Stimulated activated naive CD8-positive, alpha-beta T cell treated with anti-CD3 and anti-CD28 coated beads, Interleukin-15, amount 100 ng/mL, for 72 hours (primary cell): Measurements from ENCODE around the gene HOXA5.

Experiments
- ATAC-seq: fragments of 150-1000 bp; cut with Tn5 transposase; 2 replicates; pipeline ENCODE4 v1.10.0; 2021; ENCODE audit warnings: mild to moderate bottlenecking, moderate library complexity
- DNase-seq, 2 donors: peaks; one replicate each; pipeline ENCODE4 v3.0.0; 2021 to 2022
- H3K27ac Mint-ChIP-seq, 2 donors: one replicate each; pipeline ENCODE4 v1.8.0; 2022; ENCODE audit warnings: mild to moderate bottlenecking in 2 of 2, mixed read lengths in 2 of 2, moderate library complexity in 2 of 2
- H3K27me3 Mint-ChIP-seq: one replicate; pipeline ENCODE4 v1.8.0; 2022; ENCODE audit warnings: mixed read lengths
- H3K4me1 Mint-ChIP-seq: one replicate; pipeline ENCODE4 v1.8.0; 2022; ENCODE audit warnings: mild to moderate bottlenecking, mixed read lengths
- H3K4me3 Mint-ChIP-seq, 2 donors: one replicate each; pipeline ENCODE4 v1.8.0; 2022; ENCODE audit warnings: mild to moderate bottlenecking in 2 of 2, mixed read lengths in 2 of 2, moderate library complexity in 1 of 2
- H3K9me3 Mint-ChIP-seq, 2 donors: one replicate each; pipeline ENCODE4 v1.8.0; 2022; ENCODE audit warnings: mixed read lengths in 2 of 2

Gene HOXA5

DNA sequence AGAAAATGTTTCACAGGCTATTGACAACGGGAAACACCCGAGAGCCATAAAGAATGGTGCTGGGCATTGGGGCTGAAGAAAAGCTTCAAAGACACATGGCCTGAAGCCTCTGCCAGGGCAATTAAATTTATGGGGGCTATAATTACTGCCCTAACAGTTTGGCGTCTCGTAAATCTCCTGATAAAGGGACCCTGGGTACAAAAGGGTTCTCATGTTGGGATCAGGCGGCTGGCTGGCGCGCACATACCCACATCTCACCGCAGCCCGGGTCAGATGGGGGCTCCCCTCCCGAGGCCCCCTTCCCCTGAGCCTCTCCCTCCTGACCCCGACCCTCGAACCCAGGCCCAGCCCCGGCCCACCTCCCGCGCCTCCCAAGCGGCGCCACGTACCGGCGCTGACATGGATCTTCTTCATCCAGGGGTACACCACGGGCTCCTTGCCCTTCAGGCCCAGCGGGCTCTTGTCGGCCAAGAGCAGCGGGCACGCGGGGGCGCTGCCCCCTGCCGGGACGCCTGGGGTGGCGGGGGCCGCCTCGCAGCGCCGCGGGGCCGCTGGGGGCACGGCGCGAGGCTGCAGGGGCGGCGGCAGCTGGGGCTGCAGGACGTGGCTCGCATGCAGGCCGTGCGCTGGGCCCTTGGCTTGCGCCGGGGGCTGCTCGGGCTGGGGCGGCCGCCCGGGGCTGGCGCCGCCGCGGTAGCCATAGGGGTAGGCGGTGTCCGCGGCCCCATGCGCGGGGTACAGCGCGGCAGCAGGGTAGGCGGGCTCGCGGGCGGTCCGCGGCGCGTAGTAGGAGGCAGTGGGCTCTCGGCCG, 13.5 kb downstream of the HOXA5 start:
- Mint-ChIP-seq H3K27ac (no peak overlapping the region), H3K27me3 (peaks cover 65% of the 10 kb centered on the region), H3K9me3 (no peaks in the 10 kb centered on the region), H3K4me1 (peaks cover 13% of the 10 kb centered on the region), H3K4me3 (peak overlapping the region in 1 of 2 donors; percentile 42)
- no peak for DNase-seq
- ATAC-seq: peak; percentile 73

DNA sequence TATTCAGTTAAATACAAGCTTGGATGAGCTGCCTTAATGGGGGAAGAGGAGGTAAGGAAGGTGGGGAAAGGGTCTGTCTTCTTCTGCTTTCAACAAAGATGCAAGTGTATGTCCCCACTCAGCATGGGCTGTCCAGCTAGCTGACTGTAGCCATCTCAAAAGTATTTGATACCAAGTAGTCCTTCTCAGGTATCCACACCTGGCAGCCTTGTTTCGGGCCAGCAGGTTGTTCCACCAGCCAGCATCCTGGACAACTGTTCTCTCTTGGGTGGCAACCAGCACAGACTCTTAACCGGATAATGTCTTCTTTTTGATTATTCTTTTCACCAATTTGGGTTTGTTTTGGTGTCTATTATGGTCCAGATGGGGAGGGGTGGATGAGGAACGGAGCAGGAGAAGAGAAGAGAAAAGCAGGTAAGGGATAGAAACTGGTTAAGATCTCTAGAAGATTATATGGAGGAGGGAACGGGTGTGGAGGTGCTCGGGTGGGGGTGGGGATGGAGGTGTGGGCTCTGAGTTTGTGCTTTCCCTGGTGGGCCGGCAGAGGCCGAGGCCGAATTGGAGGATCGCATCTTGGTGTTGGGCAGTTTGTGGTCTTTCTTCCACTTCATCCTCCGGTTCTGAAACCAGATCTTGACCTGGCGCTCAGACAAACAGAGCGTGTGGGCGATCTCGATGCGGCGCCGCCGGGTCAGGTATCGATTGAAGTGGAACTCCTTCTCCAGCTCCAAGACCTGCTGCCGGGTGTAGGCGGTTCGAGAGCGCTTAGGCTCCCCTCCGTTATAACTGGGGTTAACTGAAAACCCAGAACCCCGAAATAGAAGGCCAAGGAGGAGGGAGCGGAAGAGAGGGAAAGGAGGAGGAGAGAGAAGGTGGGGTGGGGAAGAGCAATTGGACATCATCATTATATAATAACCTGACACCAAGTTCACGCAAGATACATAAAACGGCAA, 14.4 kb downstream of the HOXA5 start:
- Mint-ChIP-seq H3K4me1 (peaks cover 4% of the 10 kb centered on the region), H3K9me3 (no peaks in the 10 kb centered on the region), H3K27ac (peak overlapping the region in 1 of 2 donors; percentile 38), H3K4me3 (peak overlapping the region in 1 of 2 donors; percentile 35), H3K27me3 (peaks cover 65% of the 10 kb centered on the region)
- ATAC-seq (no peak), DNase-seq (no peak)

GRCh38 chr7:27128034-27128433, 15.4 kb downstream of the HOXA5 start:
- ATAC-seq (no peak), DNase-seq (no peak)
- Mint-ChIP-seq H3K27me3 (peaks cover 58% of the 10 kb centered on the region), H3K4me3 (no peak overlapping the region), H3K27ac (no peak overlapping the region), H3K9me3 (no peaks in the 10 kb centered on the region), H3K4me1 (no peaks in the 10 kb centered on the region)

DNA sequence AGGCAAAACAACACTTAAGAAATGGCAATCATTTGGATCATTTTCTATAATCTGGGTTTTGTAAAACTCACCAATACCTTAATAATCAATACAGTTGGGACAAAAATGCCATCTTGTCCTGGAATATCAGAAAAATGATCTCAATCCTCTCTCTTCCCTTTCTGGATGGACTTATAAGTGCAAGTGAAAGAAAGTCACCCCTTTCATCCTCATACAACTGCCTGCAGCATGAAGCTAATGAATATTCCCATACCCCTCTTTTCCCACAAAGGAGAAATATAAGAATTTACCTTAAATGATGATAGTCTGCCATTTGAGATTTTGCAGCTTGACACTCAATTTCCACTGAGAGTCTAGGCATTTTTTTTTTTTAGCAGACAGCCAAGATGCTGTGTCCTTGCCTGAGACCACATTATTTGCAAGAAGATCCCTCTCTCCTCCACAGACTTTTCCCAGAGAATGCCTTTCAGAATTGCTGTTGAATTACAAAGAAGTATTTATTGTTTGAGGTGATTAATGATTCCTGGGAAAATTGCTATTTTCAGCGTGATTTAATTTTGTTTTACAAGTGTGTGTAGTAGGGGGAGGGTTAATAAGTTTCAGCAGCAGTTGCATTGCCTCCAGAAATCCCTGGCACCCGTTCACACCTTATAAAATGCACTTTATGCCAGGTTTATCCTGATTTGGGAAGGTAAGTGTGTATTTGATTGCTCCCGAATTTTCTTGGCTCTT, 16.7 kb downstream of the HOXA5 start:
- no peak for ATAC-seq
- H3K27ac Mint-ChIP-seq: no peak overlapping the region
- DNase-seq: no peak
- H3K4me3 Mint-ChIP-seq: no peak overlapping the region
- H3K9me3 Mint-ChIP-seq: no peaks in the 10 kb centered on the region
- H3K4me1 Mint-ChIP-seq: no peaks in the 10 kb centered on the region
- peaks cover 54% of the 10 kb centered on the region for H3K27me3 Mint-ChIP-seq

DNA sequence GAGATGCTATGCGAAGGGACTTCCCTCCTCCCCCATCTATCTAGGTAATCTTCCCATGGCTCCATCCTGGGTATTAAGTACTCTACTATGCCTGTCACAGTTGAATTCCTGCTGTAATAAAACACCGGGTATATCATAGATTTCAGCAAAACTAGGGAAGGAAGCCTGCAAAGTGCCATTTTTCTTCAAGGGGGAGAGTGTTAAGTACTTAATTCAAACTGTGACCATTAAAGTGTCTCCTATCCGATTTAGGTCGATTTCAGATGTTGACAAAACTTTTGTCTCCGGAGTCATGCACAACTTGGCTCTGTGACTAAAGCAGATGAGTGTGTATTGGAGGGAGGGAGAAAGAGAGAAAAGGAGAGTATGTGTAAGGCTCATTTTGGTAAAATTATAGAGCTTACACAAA, 17.5 kb downstream of the HOXA5 start:
- DNase-seq (no peak), ATAC-seq (no peak)
- no peak overlapping the region for H3K27ac Mint-ChIP-seq
- H3K27me3 Mint-ChIP-seq: peaks cover 54% of the 10 kb centered on the region
- H3K4me1 Mint-ChIP-seq: no peaks in the 10 kb centered on the region
- H3K9me3 Mint-ChIP-seq: no peaks in the 10 kb centered on the region
- no peak overlapping the region for H3K4me3 Mint-ChIP-seq

- Mint-ChIP-seq H3K27me3 (peaks cover 54% of the 10 kb centered on the region), H3K9me3 (no peaks in the 10 kb centered on the region), H3K4me1 (no peaks in the 10 kb centered on the region), H3K27ac (no peak overlapping the region), H3K4me3 (no peak overlapping the region)
- ATAC-seq (no peak), DNase-seq (no peak)
Measured at GRCh38 chr7:27124902-27125689, 18.4 kb downstream of the HOXA5 start.

- no peaks in the 10 kb centered on the region for H3K9me3 Mint-ChIP-seq
- no peak for ATAC-seq
- peak overlapping the region in 1 of 2 donors; percentile 42 for H3K27ac Mint-ChIP-seq
- DNase-seq: no peak
- H3K27me3 Mint-ChIP-seq: peaks cover 50% of the 10 kb centered on the region
- no peak overlapping the region for H3K4me3 Mint-ChIP-seq
- no peaks in the 10 kb centered on the region for H3K4me1 Mint-ChIP-seq
Measured at GRCh38 chr7:27124096-27124901, 19.2 kb downstream of the HOXA5 start.

DNA sequence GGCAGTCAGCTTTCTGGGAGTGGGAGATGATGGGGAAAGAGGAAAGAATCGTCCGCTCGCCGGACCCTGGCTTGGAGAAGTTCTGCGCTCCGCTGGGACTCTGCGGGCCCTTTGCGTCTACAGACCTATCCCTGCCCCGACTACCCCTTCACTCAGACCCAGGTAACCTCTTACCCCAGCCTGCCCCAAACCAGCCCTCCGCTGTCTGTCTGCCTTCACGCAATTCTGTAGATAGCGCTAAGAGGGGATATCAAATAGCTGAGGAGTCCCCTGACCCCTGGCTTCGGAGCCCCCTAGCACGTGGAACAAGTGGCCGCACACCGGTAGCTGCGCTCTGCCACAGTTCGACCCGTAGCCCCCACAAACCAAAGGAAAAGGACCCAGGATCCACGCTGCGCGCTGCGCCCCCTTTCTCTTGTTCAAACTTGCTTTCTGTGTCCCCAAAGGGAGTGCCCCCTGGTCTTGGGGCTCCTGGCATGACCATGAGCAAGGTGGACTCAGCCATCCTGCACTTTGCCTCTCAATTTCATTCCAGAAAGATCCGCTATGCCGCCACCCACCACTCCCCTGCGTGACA, 19.9 kb downstream of the HOXA5 start:
- peaks cover 43% of the 10 kb centered on the region for H3K27me3 Mint-ChIP-seq
- ATAC-seq: no peak
- H3K4me1 Mint-ChIP-seq: no peaks in the 10 kb centered on the region
- H3K4me3 Mint-ChIP-seq: no peak overlapping the region
- H3K9me3 Mint-ChIP-seq: no peaks in the 10 kb centered on the region
- no peak overlapping the region for H3K27ac Mint-ChIP-seq
- DNase-seq: no peak

DNA sequence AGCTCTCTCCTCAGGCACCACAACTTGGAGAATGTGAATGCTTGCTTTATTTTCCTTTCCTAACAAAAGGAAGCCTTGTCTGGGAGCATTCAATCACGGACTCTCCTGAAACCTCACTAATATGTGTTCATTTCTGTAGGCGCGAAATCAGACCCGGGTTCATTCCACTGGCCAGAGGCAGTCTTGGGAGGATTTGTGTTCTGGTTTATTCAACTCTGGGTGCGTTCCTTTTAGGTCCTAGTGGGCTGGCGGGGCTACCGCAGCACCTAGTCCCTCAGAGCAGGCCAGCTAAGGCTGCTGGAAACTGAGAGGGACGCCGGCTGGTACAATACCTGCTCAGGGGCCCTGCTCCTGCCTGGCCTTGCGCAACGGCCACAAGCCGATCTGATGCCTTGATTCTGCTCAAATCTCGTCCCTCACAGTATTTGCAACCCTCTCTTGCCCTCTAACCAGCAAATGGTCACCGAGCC, 20.4 kb downstream of the HOXA5 start:
- peaks cover 38% of the 10 kb centered on the region for H3K27me3 Mint-ChIP-seq
- H3K4me3 Mint-ChIP-seq: no peak overlapping the region
- H3K4me1 Mint-ChIP-seq: no peaks in the 10 kb centered on the region
- no peaks in the 10 kb centered on the region for H3K9me3 Mint-ChIP-seq
- DNase-seq (no peak), ATAC-seq (no peak)
- H3K27ac Mint-ChIP-seq: no peak overlapping the region

GRCh38 chr7:27122077-27122910, 21.2 kb downstream of the HOXA5 start:
- no peak for ATAC-seq
- DNase-seq: no peak
- no peak overlapping the region for H3K4me3 Mint-ChIP-seq
- H3K9me3 Mint-ChIP-seq: no peaks in the 10 kb centered on the region
- no peaks in the 10 kb centered on the region for H3K4me1 Mint-ChIP-seq
- peaks cover 30% of the 10 kb centered on the region for H3K27me3 Mint-ChIP-seq
- no peak overlapping the region for H3K27ac Mint-ChIP-seq

GRCh38 chr7:27121684-27122076, 21.8 kb downstream of the HOXA5 start:
- Mint-ChIP-seq H3K9me3 (no peaks in the 10 kb centered on the region), H3K4me1 (no peaks in the 10 kb centered on the region), H3K27ac (no peak overlapping the region), H3K27me3 (peaks cover 25% of the 10 kb centered on the region), H3K4me3 (no peak overlapping the region)
- no peak for DNase-seq
- no peak for ATAC-seq

- ATAC-seq: no peak
- peaks cover 8% of the 10 kb centered on the region for H3K27me3 Mint-ChIP-seq
Measured at GRCh38 chr7:27119412-27119911, 24.0 kb downstream of the HOXA5 start.

DNA sequence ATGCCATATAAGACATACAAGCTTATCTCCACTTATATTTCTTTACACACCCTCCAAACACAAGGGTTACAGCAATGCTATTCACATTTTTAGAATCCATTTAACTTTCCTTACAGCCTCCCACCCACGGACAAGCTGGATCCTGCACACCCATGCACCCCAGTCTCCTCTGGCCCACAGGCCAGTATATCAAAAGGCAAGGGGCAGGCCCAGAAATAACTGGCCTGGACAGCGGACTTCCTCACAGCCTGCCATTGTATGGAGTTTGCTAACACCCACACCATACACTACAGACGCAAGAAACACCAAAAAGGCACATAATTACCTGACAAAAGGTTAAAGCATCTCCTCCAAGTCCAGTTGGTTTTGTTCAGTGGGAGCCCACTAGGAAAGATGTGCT, 24.9 kb downstream of the HOXA5 start:
- Mint-ChIP-seq H3K4me1 (no peaks in the 10 kb centered on the region), H3K4me3 (no peak overlapping the region), H3K27ac (no peak overlapping the region), H3K27me3 (no peaks in the 10 kb centered on the region), H3K9me3 (no peaks in the 10 kb centered on the region)
- DNase-seq (no peak), ATAC-seq (no peak)

More at GRCh38 chr7:27119412-27119911, 24.0 kb downstream of the HOXA5 start:
- no peak overlapping the region for H3K4me3 Mint-ChIP-seq
- no peak overlapping the region for H3K27ac Mint-ChIP-seq
- no peaks in the 10 kb centered on the region for H3K4me1 Mint-ChIP-seq
- no peak for DNase-seq
- H3K9me3 Mint-ChIP-seq: no peaks in the 10 kb centered on the region
